AG10803 (cell line): ENCODE measurements around the gene MADD.

ENCODE experiments used
- DNase-seq: peaks from one replicate; pipeline ENCODE4 v3.0.0; 2010; ENCODE audit warnings: low read depth
- H3K4me3 ChIP-seq: 2 replicates; pipeline ENCODE4 v1.5.1; 2011; ENCODE audit warnings: mild to moderate bottlenecking, low read length, control low read depth
- CTCF ChIP-seq: conservative IDR thresholded peaks from 2 replicates; pipeline ENCODE4 v1.5.1; 2011; ENCODE audit warnings: mild to moderate bottlenecking, low read length, control low read depth, inconsistent platforms

MADD gene

GRCh38 chr11:47340980-47341775 lies 71.2 kb downstream of the MADD start:
- DNase-seq: no peak
- H3K4me3 ChIP-seq: no peak overlapping the region
- TF ChIP-seq CTCF: no peak

DNA sequence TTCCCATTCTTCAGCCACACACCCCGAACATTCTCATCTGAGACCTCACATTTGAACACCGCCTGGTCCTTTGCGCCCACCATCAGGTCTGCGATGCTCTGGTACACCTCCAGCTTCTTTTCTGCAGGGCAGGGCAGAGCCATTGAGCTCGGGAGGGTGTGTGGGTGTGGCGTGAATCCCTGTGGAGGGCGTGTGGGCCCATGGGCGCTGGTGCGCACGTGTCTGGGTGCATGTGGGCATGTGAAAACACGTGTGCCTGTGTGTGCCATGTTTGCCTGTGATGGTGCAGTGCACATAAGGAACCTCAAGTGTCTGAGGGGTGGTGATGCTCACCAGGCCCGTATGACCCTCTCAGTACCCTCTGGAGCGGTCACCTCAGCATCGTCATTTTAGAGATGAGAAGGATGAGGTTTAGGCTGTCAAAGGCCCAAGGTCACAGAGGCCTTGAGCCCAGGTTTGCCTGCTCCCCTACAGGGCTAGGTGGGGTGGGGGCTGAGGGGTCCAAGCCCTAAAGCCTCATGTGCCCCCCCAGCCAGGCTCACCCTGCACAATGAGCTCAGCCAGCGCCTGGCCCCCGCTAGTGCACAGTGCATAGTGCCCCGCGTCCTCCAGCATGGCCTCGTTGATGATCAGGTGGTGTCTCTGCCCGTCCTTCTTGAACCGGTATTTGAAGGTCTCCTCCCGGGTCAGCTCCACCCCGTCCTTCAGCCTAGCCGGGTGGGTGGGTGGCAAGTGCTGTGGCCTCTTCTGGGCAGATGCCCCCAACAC lies 72.3 kb downstream of the MADD start:
- no peak overlapping the region for H3K4me3 ChIP-seq
- TF ChIP-seq CTCF: no peak
- no peak for DNase-seq

GRCh38 chr11:47342854-47343253 lies 72.9 kb downstream of the MADD start:
- no peak overlapping the region for H3K4me3 ChIP-seq
- no peak for TF ChIP-seq CTCF
- no peak for DNase-seq

DNA sequence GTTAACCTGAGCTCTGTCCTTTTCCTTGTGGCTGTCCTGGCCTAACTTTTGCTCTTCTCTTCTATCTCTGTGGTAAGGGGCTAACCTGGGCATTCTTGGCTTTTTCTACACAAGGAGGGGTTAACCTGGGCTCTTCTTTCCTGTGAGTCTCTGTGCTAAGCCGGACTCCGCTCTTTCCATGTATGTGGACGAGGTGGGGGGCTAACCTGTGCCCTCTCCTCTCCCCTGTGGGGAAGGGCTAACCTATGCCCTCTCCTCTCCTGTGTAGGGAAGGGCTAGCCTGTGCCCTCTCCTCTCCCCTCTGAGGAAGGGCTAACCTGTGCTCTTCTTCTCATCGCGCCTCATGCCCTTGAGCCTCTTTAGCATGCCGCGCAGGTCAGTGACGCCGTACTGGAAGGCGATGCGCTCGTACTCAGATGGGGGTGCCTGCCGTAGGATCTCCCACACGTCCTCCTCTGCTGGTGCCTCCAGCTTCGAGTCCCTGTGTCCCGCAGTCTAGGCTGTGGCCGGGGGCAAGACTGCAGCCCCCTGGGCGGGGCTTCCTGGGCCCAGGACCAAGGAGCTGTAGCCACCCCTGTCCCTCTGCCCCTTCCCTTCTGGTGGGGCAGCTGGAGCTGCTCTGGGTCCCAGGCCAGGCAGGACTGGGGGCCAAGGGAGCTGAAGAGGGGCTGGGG lies 76.1 kb downstream of the MADD start:
- H3K4me3 ChIP-seq: no peak overlapping the region
- TF ChIP-seq CTCF: no peak
- no peak for DNase-seq

DNA sequence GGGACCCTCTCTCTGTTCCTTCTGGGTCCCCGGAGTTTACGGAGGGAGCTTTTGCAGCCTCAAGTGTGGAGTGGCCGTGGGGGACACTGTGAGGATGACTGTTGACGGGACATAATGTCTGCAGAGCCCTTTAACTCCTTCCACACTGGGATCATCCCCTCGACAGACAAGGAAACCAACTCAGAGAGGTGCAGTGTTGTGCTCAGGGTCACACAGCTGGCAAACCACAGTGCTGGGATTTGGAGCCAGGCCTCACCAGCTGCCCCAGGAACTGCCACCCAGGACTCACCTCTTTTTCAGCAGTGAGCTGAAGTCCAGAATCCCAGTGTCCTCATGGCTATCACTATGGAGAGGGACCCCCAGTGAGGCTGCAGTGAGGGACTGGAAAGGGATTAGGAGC lies 77.2 kb downstream of the MADD start:
- no peak for TF ChIP-seq CTCF
- no peak overlapping the region for H3K4me3 ChIP-seq
- no peak for DNase-seq

- no peak for TF ChIP-seq CTCF
- DNase-seq: no peak
- H3K4me3 ChIP-seq: no peak overlapping the region
These were observed 78.3 kb downstream of the MADD start for GRCh38 chr11:47348131-47348802.
